Mesendoderm (in vitro differentiated cells): Measurements from ENCODE around the gene PNKD.
A peak's percentile ranks its signal among the peaks of the same experiment; 100 is the strongest.

ENCODE experiments used
- DNase-seq: peaks from one replicate; pipeline ENCODE4 v3.0.0; 2013
- H2AK5ac ChIP-seq: 2 replicates; pipeline ENCODE4 v1.6.1; 2013; ENCODE audit warnings: low read length, inconsistent platforms
- H2BK120ac ChIP-seq: 2 replicates; pipeline ENCODE4 v1.6.1; 2013; ENCODE audit warnings: low read depth, mild to moderate bottlenecking, low read length, moderate library complexity, mixed read lengths
- H2BK15ac ChIP-seq: replicated peaks from 2 replicates; pipeline ENCODE4 v1.6.1; 2013; ENCODE audit warnings: low read depth, mild to moderate bottlenecking, moderate library complexity
- H2BK5ac ChIP-seq: 2 replicates; pipeline ENCODE4 v1.6.1; 2013; ENCODE audit warnings: low read length, inconsistent platforms
- H3K18ac ChIP-seq: 2 replicates; pipeline ENCODE4 v1.6.1; 2013; ENCODE audit warnings: mild to moderate bottlenecking, low read length, mixed read lengths
- H3K23ac ChIP-seq: one replicate; pipeline ENCODE4 v1.6.1; 2013; ENCODE audit warnings: low read length
- H3K27ac ChIP-seq: 2 replicates; pipeline ENCODE4 v1.5.1; 2013; ENCODE audit warnings: low read depth, mild to moderate bottlenecking, inconsistent platforms, low read length, moderate library complexity
- H3K27me3 ChIP-seq: 2 replicates; pipeline ENCODE4 v1.6.1; 2013; ENCODE audit warnings: low read length, control low read depth, mild to moderate bottlenecking, inconsistent platforms; ENCODE audit not compliant: insufficient read depth, poor library complexity
- H3K36me3 ChIP-seq: 2 replicates; pipeline ENCODE4 v1.6.1; 2013; ENCODE audit warnings: low read length, inconsistent platforms; ENCODE audit not compliant: control insufficient read depth, insufficient read depth
- H3K4ac ChIP-seq: one replicate; pipeline ENCODE4 v1.6.1; 2013; ENCODE audit warnings: low read depth, mild to moderate bottlenecking, low read length, moderate library complexity
- H3K4me1 ChIP-seq: 2 replicates; pipeline ENCODE4 v1.6.1; 2013; ENCODE audit warnings: low read depth, low read length, inconsistent platforms; ENCODE audit not compliant: control insufficient read depth
- H3K4me2 ChIP-seq: 2 replicates; pipeline ENCODE4 v1.6.1; 2013; ENCODE audit warnings: low read length
- H3K4me3 ChIP-seq: 2 replicates; pipeline ENCODE4 v1.5.1; 2013; ENCODE audit warnings: mild to moderate bottlenecking, low read length
- H3K56ac ChIP-seq: one replicate; pipeline ENCODE4 v1.6.1; 2013; ENCODE audit warnings: low read length
- H3K79me1 ChIP-seq: 2 replicates; pipeline ENCODE4 v1.6.1; 2013; ENCODE audit warnings: low read length, inconsistent platforms
- H3K79me2 ChIP-seq: 2 replicates; pipeline ENCODE4 v1.6.1; 2013; ENCODE audit warnings: mild to moderate bottlenecking, low read length; ENCODE audit not compliant: control insufficient read depth, insufficient read depth
- H3K9ac ChIP-seq: 2 replicates; pipeline ENCODE4 v1.6.1; 2013; ENCODE audit warnings: low read length, inconsistent platforms
- H4K5ac ChIP-seq: one replicate; pipeline ENCODE4 v1.6.1; 2013; ENCODE audit warnings: low read length
- H4K8ac ChIP-seq: one replicate; pipeline ENCODE4 v1.6.1; 2013; ENCODE audit warnings: low read depth, mild to moderate bottlenecking, control low read depth, low read length, moderate library complexity
- WGBS: extraction: QIAGEN DNeasy Blood & Tissue Kit; methylation state at CpG from one replicate; pipeline ENCODE4 v1.1.7; 2013; ENCODE audit warnings: low lambda C conversion rate, missing lambda C conversion rate; ENCODE audit not compliant: insufficient coverage; ENCODE audit errors: extremely low coverage; 5-methylcytosine and 5-hydroxymethylcytosine counted together

Gene PNKD

DNA sequence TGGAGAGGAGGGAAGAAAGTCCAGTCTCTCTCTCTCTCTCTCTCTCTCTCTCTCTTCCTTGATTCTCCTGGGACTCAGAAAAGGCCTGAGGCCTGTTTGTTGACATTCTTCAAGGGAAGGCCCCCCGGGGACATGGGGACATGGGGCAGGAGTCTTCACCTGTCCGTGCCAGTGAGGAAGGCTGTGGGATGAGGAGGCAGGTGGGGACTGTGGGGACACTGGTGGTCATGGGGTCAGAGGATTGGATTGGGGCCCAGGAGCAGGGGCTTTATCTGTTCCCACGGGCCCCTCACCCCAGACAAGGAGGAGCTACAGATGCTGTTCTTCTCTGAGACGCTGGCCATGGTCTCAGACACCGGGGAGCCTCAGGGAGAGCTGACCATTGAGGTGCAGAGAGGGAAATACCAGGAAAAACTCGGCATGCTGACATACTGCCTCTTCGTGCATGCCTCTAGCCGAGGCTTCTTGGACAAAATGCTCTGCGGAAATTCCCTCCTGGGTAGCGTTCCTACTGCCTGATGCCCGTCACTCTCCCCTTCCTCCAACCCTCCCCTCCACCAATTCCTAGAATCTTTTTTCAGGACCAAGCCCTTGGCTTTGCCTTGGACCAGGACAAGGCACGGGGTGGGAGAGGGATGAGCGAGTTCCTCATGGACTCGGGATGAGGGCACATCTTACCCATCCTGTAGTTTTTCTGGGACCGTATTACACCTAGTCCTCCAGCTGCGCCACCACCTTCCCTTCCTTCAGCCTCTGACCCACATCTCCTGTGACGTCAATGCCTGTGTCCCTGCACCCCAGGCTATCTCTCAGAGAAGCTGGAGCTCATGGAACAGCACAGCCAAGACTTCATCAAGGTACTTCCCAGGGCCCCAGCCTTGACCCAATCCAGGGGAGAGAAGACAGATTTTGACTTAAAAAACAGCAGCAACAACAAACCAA, 87.2 kb downstream of the PNKD start:
- no peak overlapping the region for H2AK5ac ChIP-seq
- no peak overlapping the region for H3K23ac ChIP-seq
- H3K27me3 ChIP-seq, result no peaks in the 10 kb centered on the region
- H3K4me3 ChIP-seq, result no peak overlapping the region
- H3K4me2 ChIP-seq, result no peak overlapping the region
- H2BK15ac ChIP-seq, result no peak overlapping the region
- H3K79me1 ChIP-seq, result no peaks in the 10 kb centered on the region
- peak; percentile 64 for DNase-seq
- no peak overlapping the region for H2BK120ac ChIP-seq
- no peak overlapping the region for H3K9ac ChIP-seq
- H2BK5ac ChIP-seq, result no peak overlapping the region
- WGBS, result no CpG with 5 or more reads among the region's 17 CpGs
- H3K36me3 ChIP-seq, result no peaks in the 10 kb centered on the region
- no peak overlapping the region for H3K18ac ChIP-seq
- no peak overlapping the region for H3K27ac ChIP-seq
- no peak overlapping the region for H4K8ac ChIP-seq
- no peak overlapping the region for H4K5ac ChIP-seq
- H3K4me1 ChIP-seq, result no peaks in the 10 kb centered on the region
- H3K56ac ChIP-seq, result peak overlapping the region; percentile 49
- no peak overlapping the region for H3K4ac ChIP-seq
- H3K79me2 ChIP-seq, result no peaks in the 10 kb centered on the region

- Histone ChIP-seq H3K27me3 (no peaks in the 10 kb centered on the region), H3K4me3 (no peak overlapping the region), H3K27ac (no peak overlapping the region), H3K4ac (no peak overlapping the region), H2BK15ac (no peak overlapping the region), H3K4me1 (no peaks in the 10 kb centered on the region), H3K79me2 (no peaks in the 10 kb centered on the region), H3K23ac (no peak overlapping the region), H3K4me2 (no peak overlapping the region), H2AK5ac (no peak overlapping the region), H3K18ac (no peak overlapping the region), H2BK120ac (no peak overlapping the region), H3K56ac (no peak overlapping the region), H3K36me3 (no peaks in the 10 kb centered on the region), H3K9ac (no peak overlapping the region), H4K5ac (no peak overlapping the region), H2BK5ac (no peak overlapping the region), H4K8ac (no peak overlapping the region), H3K79me1 (no peaks in the 10 kb centered on the region)
- WGBS, result no CpG with 5 or more reads among the region's 4 CpGs
- DNase-seq, result no peak
Observed at GRCh38 chr2:218360453-218360852, 90.1 kb downstream of the PNKD start.

GRCh38 chr2:218362606-218363005, 92.3 kb downstream of the PNKD start:
- no peak overlapping the region for H3K4me3 ChIP-seq
- no peak overlapping the region for H3K18ac ChIP-seq
- H2BK15ac ChIP-seq, result no peak overlapping the region
- no peak overlapping the region for H3K27ac ChIP-seq
- no peak overlapping the region for H4K8ac ChIP-seq
- no peak for DNase-seq
- no peak overlapping the region for H4K5ac ChIP-seq
- H3K9ac ChIP-seq, result no peak overlapping the region
- H2BK5ac ChIP-seq, result no peak overlapping the region
- no peaks in the 10 kb centered on the region for H3K36me3 ChIP-seq
- no CpG with 5 or more reads among the region's 8 CpGs for WGBS
- H3K79me1 ChIP-seq, result no peaks in the 10 kb centered on the region
- no peak overlapping the region for H2AK5ac ChIP-seq
- H3K4me2 ChIP-seq, result no peak overlapping the region
- no peak overlapping the region for H3K56ac ChIP-seq
- no peak overlapping the region for H3K4ac ChIP-seq
- no peak overlapping the region for H2BK120ac ChIP-seq
- no peaks in the 10 kb centered on the region for H3K79me2 ChIP-seq
- no peak overlapping the region for H3K23ac ChIP-seq
- H3K27me3 ChIP-seq, result no peaks in the 10 kb centered on the region
- H3K4me1 ChIP-seq, result no peaks in the 10 kb centered on the region

DNA sequence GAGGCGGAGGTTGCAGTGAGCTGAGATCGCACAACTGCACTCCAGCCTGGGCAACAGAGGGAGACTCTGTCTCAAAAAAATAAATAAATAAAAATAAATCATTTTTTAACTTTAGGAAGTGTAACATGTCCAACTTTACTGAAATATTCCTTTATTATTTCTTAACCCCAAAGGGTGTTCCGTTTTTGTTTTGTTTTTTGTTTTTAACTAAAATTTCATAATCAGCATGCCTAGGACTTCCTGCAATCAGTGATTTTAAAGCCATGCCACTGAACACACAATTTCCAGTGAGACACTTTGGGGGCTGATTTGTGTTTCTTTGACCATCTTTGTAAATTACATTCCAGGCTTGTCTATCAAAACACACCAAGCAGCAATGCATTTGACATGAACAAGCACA, 93.4 kb downstream of the PNKD start:
- no peak overlapping the region for H3K23ac ChIP-seq
- no peak overlapping the region for H2AK5ac ChIP-seq
- H3K4ac ChIP-seq, result no peak overlapping the region
- H3K4me1 ChIP-seq, result no peaks in the 10 kb centered on the region
- H2BK120ac ChIP-seq, result no peak overlapping the region
- no peak overlapping the region for H4K5ac ChIP-seq
- H3K36me3 ChIP-seq, result no peaks in the 10 kb centered on the region
- no peak overlapping the region for H3K27ac ChIP-seq
- no peak overlapping the region for H2BK15ac ChIP-seq
- H3K4me3 ChIP-seq, result no peak overlapping the region
- no peak overlapping the region for H3K18ac ChIP-seq
- H3K56ac ChIP-seq, result no peak overlapping the region
- H4K8ac ChIP-seq, result no peak overlapping the region
- H3K9ac ChIP-seq, result no peak overlapping the region
- H2BK5ac ChIP-seq, result no peak overlapping the region
- no peaks in the 10 kb centered on the region for H3K79me2 ChIP-seq
- H3K27me3 ChIP-seq, result no peaks in the 10 kb centered on the region
- DNase-seq, result no peak
- no CpG with 5 or more reads among the region's 3 CpGs for WGBS
- no peak overlapping the region for H3K4me2 ChIP-seq
- no peaks in the 10 kb centered on the region for H3K79me1 ChIP-seq

DNA sequence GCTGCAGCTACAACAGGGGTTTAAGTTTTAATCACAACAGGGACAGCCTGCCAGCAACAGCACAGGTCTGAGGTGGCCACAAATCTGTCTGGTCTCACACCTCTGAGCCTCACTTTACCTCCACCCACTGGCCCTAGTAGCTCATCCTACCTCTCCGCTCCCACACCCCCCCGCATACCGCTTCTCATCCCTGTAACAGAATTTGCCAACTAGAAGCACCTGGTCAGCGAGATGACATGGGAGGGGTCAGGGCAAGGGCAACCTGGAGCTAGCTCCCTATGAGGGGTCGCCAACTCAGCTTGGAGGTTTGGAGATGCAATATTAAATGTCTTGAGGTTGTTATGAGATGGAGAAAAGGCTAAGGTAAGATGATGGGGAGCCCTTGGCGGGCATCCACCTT, 93.9 kb downstream of the PNKD start:
- no peak overlapping the region for H3K9ac ChIP-seq
- H3K4me2 ChIP-seq, result no peak overlapping the region
- H3K18ac ChIP-seq, result no peak overlapping the region
- H3K56ac ChIP-seq, result no peak overlapping the region
- H2BK15ac ChIP-seq, result no peak overlapping the region
- H3K79me1 ChIP-seq, result no peaks in the 10 kb centered on the region
- H3K36me3 ChIP-seq, result no peaks in the 10 kb centered on the region
- no peak overlapping the region for H3K27ac ChIP-seq
- no peaks in the 10 kb centered on the region for H3K27me3 ChIP-seq
- H3K4ac ChIP-seq, result no peak overlapping the region
- no peak for DNase-seq
- no CpG with 5 or more reads among the region's 6 CpGs for WGBS
- H3K79me2 ChIP-seq, result no peaks in the 10 kb centered on the region
- H2BK120ac ChIP-seq, result no peak overlapping the region
- no peak overlapping the region for H2AK5ac ChIP-seq
- H4K8ac ChIP-seq, result no peak overlapping the region
- H2BK5ac ChIP-seq, result no peak overlapping the region
- H3K4me1 ChIP-seq, result no peaks in the 10 kb centered on the region
- no peak overlapping the region for H3K4me3 ChIP-seq
- no peak overlapping the region for H3K23ac ChIP-seq
- H4K5ac ChIP-seq, result no peak overlapping the region
